Muscle layer of colon (tissue), 2 donors: ENCODE measurements around the gene FASN.

Experiments used
- H3K27ac ChIP-seq: one replicate; pipeline ENCODE4 v1.7.0; 2013; ENCODE audit warnings: low read depth, mild to moderate bottlenecking, low read length, moderate library complexity
- H3K27me3 ChIP-seq, 2 donors: one replicate each; pipeline ENCODE4 v1.7.0; 2013; ENCODE audit warnings: low read length in 2 of 2, mild to moderate bottlenecking in 2 of 2; ENCODE audit not compliant: insufficient read depth in 2 of 2, control insufficient read depth in 1 of 2
- H3K36me3 ChIP-seq: one replicate; pipeline ENCODE4 v1.7.0; 2013; ENCODE audit warnings: mild to moderate bottlenecking, low read length; ENCODE audit not compliant: insufficient read depth
- H3K4me1 ChIP-seq: one replicate; pipeline ENCODE4 v1.7.0; 2013; ENCODE audit warnings: mild to moderate bottlenecking, low read length; ENCODE audit not compliant: insufficient read depth
- H3K4me3 ChIP-seq, 2 donors: one replicate each; pipeline ENCODE4 v1.7.0; 2013; ENCODE audit warnings: low read length in 2 of 2, low read depth in 1 of 2, mild to moderate bottlenecking in 1 of 2, moderate library complexity in 1 of 2
- H3K9ac ChIP-seq: one replicate; pipeline ENCODE4 v1.7.0; 2013; ENCODE audit warnings: low read length
- H3K9me3 ChIP-seq: one replicate; pipeline ENCODE4 v1.7.0; 2013; ENCODE audit warnings: mild to moderate bottlenecking, low read length
- donor health status: abdominal sarcoma.
- donor health status: Adenocarcinoma of cecum.

Gene FASN

GRCh38 chr17:82106688-82107305, 8.8 kb upstream of the FASN start:
- Histone ChIP-seq H3K36me3 (no peaks in the 10 kb centered on the region), H3K27me3 (no peaks in the 10 kb centered on the region), H3K27ac (no peak overlapping the region), H3K9ac (no peak overlapping the region), H3K4me1 (peaks cover 15% of the 10 kb centered on the region), H3K9me3 (no peaks in the 10 kb centered on the region), H3K4me3 (no peak overlapping the region)

- Histone ChIP-seq H3K27me3 (no peaks in the 10 kb centered on the region), H3K9ac (no peak overlapping the region), H3K4me3 (no peak overlapping the region), H3K27ac (no peak overlapping the region), H3K36me3 (no peaks in the 10 kb centered on the region), H3K9me3 (no peaks in the 10 kb centered on the region), H3K4me1 (peaks cover 21% of the 10 kb centered on the region)
Observed at GRCh38 chr17:82105882-82106687, 8.0 kb upstream of the FASN start.

GRCh38 chr17:82105417-82105881, 7.4 kb upstream of the FASN start:
- peaks cover 23% of the 10 kb centered on the region for H3K4me1 ChIP-seq
- no peaks in the 10 kb centered on the region for H3K27me3 ChIP-seq
- no peak overlapping the region for H3K9ac ChIP-seq
- H3K27ac ChIP-seq: no peak overlapping the region
- H3K36me3 ChIP-seq: no peaks in the 10 kb centered on the region
- no peak overlapping the region for H3K4me3 ChIP-seq
- no peaks in the 10 kb centered on the region for H3K9me3 ChIP-seq

- H3K36me3 ChIP-seq: no peaks in the 10 kb centered on the region
- no peaks in the 10 kb centered on the region for H3K9me3 ChIP-seq
- no peak overlapping the region for H3K27ac ChIP-seq
- no peak overlapping the region for H3K4me3 ChIP-seq
- H3K4me1 ChIP-seq: peaks cover 23% of the 10 kb centered on the region
- no peaks in the 10 kb centered on the region for H3K27me3 ChIP-seq
- no peak overlapping the region for H3K9ac ChIP-seq
Observed at GRCh38 chr17:82104797-82105416, 6.9 kb upstream of the FASN start.

- Histone ChIP-seq H3K36me3 (no peaks in the 10 kb centered on the region), H3K4me3 (no peak overlapping the region), H3K9me3 (no peaks in the 10 kb centered on the region), H3K4me1 (peaks cover 31% of the 10 kb centered on the region), H3K27ac (peak overlapping the region; percentile 52), H3K9ac (no peak overlapping the region), H3K27me3 (no peaks in the 10 kb centered on the region)
Observed at GRCh38 chr17:82103553-82104451, 5.8 kb upstream of the FASN start.

GRCh38 chr17:82101767-82102679, 4.0 kb upstream of the FASN start:
- no peak overlapping the region for H3K27ac ChIP-seq
- peaks cover 33% of the 10 kb centered on the region for H3K4me1 ChIP-seq
- no peaks in the 10 kb centered on the region for H3K27me3 ChIP-seq
- no peaks in the 10 kb centered on the region for H3K9me3 ChIP-seq
- H3K4me3 ChIP-seq: no peak overlapping the region
- H3K36me3 ChIP-seq: no peaks in the 10 kb centered on the region
- H3K9ac ChIP-seq: no peak overlapping the region

- peaks cover 39% of the 10 kb centered on the region for H3K4me1 ChIP-seq
Observed at GRCh38 chr17:82101301-82101715, 3.3 kb upstream of the FASN start.

GRCh38 chr17:82100502-82101298, 2.7 kb upstream of the FASN start:
- Histone ChIP-seq H3K9ac (no peak overlapping the region), H3K27me3 (no peaks in the 10 kb centered on the region), H3K4me3 (no peak overlapping the region), H3K36me3 (no peaks in the 10 kb centered on the region), H3K27ac (no peak overlapping the region), H3K4me1 (peaks cover 38% of the 10 kb centered on the region), H3K9me3 (no peaks in the 10 kb centered on the region)

More at GRCh38 chr17:82101301-82101715, 3.3 kb upstream of the FASN start:
- Histone ChIP-seq H3K27me3 (no peaks in the 10 kb centered on the region), H3K9ac (no peak overlapping the region), H3K4me3 (no peak overlapping the region), H3K27ac (no peak overlapping the region), H3K36me3 (no peaks in the 10 kb centered on the region), H3K9me3 (no peaks in the 10 kb centered on the region)

GRCh38 chr17:82098939-82099763, 1.1 kb upstream of the FASN start:
- Histone ChIP-seq H3K27me3 (no peaks in the 10 kb centered on the region), H3K9ac (no peak overlapping the region), H3K36me3 (peaks cover 5% of the 10 kb centered on the region), H3K4me1 (peaks cover 36% of the 10 kb centered on the region), H3K4me3 (peak overlapping the region; percentile 66 to 74), H3K27ac (peak overlapping the region; percentile 95), H3K9me3 (no peaks in the 10 kb centered on the region)
